Fibroblast of skin of right biceps (primary cell): ENCODE data around the gene ITIH4.

ENCODE experiments used
- DNase-seq: peaks from one replicate; pipeline ENCODE4 v3.0.0-alpha.2; 2013

The ITIH4 gene

GRCh38 chr3:52829906-52830463 lies 487 bp downstream of the ITIH4 start:
- no peak for DNase-seq

- DNase-seq: no peak
Measured at GRCh38 chr3:52829482-52829881, 990 bp downstream of the ITIH4 start.

- no peak for DNase-seq
Measured at GRCh38 chr3:52827866-52828376, 2.6 kb downstream of the ITIH4 start.

- DNase-seq: peak; percentile 16
Measured at GRCh38 chr3:52827441-52827840, 3.0 kb downstream of the ITIH4 start.

- DNase-seq: no peak
Measured at GRCh38 chr3:52824037-52824436, 6.4 kb downstream of the ITIH4 start.

- DNase-seq: no peak
Measured at GRCh38 chr3:52822363-52822762, 8.1 kb downstream of the ITIH4 start.

- peak; percentile 16 for DNase-seq
Measured at GRCh38 chr3:52820736-52821135, 9.7 kb downstream of the ITIH4 start.

GRCh38 chr3:52819936-52820335 lies 10.5 kb downstream of the ITIH4 start:
- no peak for DNase-seq

- no peak for DNase-seq
Measured at GRCh38 chr3:52817860-52818259, 12.6 kb downstream of the ITIH4 start.

GRCh38 chr3:52817221-52817620 lies 13.3 kb downstream of the ITIH4 start:
- no peak for DNase-seq

GRCh38 chr3:52816654-52817053 lies 13.8 kb downstream of the ITIH4 start:
- DNase-seq: no peak

GRCh38 chr3:52816199-52816598 lies 14.3 kb downstream of the ITIH4 start:
- no peak for DNase-seq

- DNase-seq: no peak
Measured at GRCh38 chr3:52813810-52814209, 16.7 kb downstream of the ITIH4 start.

- no peak for DNase-seq
Measured at GRCh38 chr3:52811452-52812011, 18.9 kb downstream of the ITIH4 start.

- no peak for DNase-seq
Measured at GRCh38 chr3:52810923-52811322, 19.5 kb downstream of the ITIH4 start.

- DNase-seq: no peak
Measured at GRCh38 chr3:52809662-52810377, 20.7 kb downstream of the ITIH4 start.

GRCh38 chr3:52809149-52809548 lies 21.3 kb downstream of the ITIH4 start:
- no peak for DNase-seq

GRCh38 chr3:52805270-52806039 lies 25.0 kb downstream of the ITIH4 start:
- DNase-seq: no peak

- DNase-seq: peak; percentile 3
Measured at GRCh38 chr3:52801839-52802238, 28.6 kb downstream of the ITIH4 start.

- no peak for DNase-seq
Measured at GRCh38 chr3:52800079-52800478, 30.4 kb downstream of the ITIH4 start.

- DNase-seq: no peak
Measured at GRCh38 chr3:52798978-52799476, 31.4 kb downstream of the ITIH4 start.

GRCh38 chr3:52798376-52798977 lies 32.0 kb downstream of the ITIH4 start:
- peak; percentile 17 for DNase-seq

GRCh38 chr3:52796411-52796810 lies 34.1 kb downstream of the ITIH4 start:
- no peak for DNase-seq
